Activated CD4-positive, alpha-beta T cell treated with anti-CD3 and anti-CD28 coated beads, Interleukin-2, amount 10 ng/mL, durations not matched to agents 7 days and 5 days (primary cell): ENCODE data around the gene MCM9. TPM values are rescaled to one million over a fixed set of nuclear protein-coding genes. Genes with fewer than 3 reads are reported as not detected.
A peak's percentile ranks its signal among the peaks of the same experiment; 100 is the strongest.
"Not testable (repeated sequence)": the region's sequence is repeated elsewhere in the genome, so short reads cannot be mapped to it uniquely, and the experiment has no call there.

Experiments
- CTCF ChIA-PET: fragments of 350-600 bp; sonication (Branson Sonifier 250); formaldehyde crosslinking; loops from one replicate; lab custom pipeline; 2021; ENCODE audit warnings: antibody characterized with exemption; lab: Charles Lee
- POLR2A ChIA-PET: fragments of 350-600 bp; sonication (Branson Sonifier 250); formaldehyde crosslinking; loops from one replicate; lab custom pipeline; 2021; ENCODE audit warnings: antibody characterized with exemption; lab: Charles Lee
- DNase-seq: peaks from one replicate; pipeline ENCODE4 v3.0.0-alpha.2; 2020
- H3K27ac Mint-ChIP-seq: one replicate; pipeline ENCODE4 v1.8.0; 2021; ENCODE audit warnings: mild to moderate bottlenecking, moderate library complexity, mixed read lengths
- H3K27me3 Mint-ChIP-seq: one replicate; pipeline ENCODE4 v1.8.0; 2021; ENCODE audit warnings: mixed read lengths
- H3K36me3 Mint-ChIP-seq: one replicate; pipeline ENCODE4 v1.8.0; 2021; ENCODE audit warnings: low read depth, mixed read lengths
- H3K4me1 Mint-ChIP-seq: one replicate; pipeline ENCODE4 v1.8.0; 2021; ENCODE audit warnings: mixed read lengths
- H3K4me3 Mint-ChIP-seq: one replicate; pipeline ENCODE4 v1.8.0; 2021; ENCODE audit warnings: mild to moderate bottlenecking, moderate library complexity, mixed read lengths
- H3K9me3 Mint-ChIP-seq: one replicate; pipeline ENCODE4 v1.8.0; 2021; ENCODE audit warnings: mixed read lengths
- total RNA-seq, 2 experiments: library from RNA; stranded (reverse); gene quantifications; one replicate each; pipeline ENCODE4 v1.2.3, GENCODE V29; 2021

Gene MCM9
- total RNA-seq, 2 experiments from 2014 or later = 19.9 to 21.2 TPM

- no peak overlapping the region for H3K27ac Mint-ChIP-seq
- peaks cover 11% of the 10 kb centered on the region for H3K4me1 Mint-ChIP-seq
- H3K9me3 Mint-ChIP-seq = peaks cover 17% of the 10 kb centered on the region
- H3K36me3 Mint-ChIP-seq = peaks cover 42% of the 10 kb centered on the region
- POLR2A ChIA-PET = no interaction called here
- DNase-seq = no peak
- no peaks in the 10 kb centered on the region for H3K27me3 Mint-ChIP-seq
- CTCF ChIA-PET = interaction anchor here (0.6 to 1.1 kb wide), 2 partner anchors 24 to 68 kb away, joined by 3 to 4 read pairs; no protein-coding TSS in a partner anchor
- no peak overlapping the region for H3K4me3 Mint-ChIP-seq
These were observed 64.9 kb downstream of the MCM9 start for GRCh38 chr6:118869894-118870589.

GRCh38 chr6:118869350-118869749 is 65.6 kb downstream of the MCM9 start:
- H3K36me3 Mint-ChIP-seq = peaks cover 41% of the 10 kb centered on the region
- H3K27ac Mint-ChIP-seq = no peak overlapping the region
- ChIA-PET POLR2A (no interaction called here), CTCF (interaction anchor here (0.6 to 1.1 kb wide), 2 partner anchors 23 to 69 kb away, joined by 3 to 4 read pairs; no protein-coding TSS in a partner anchor)
- no peak for DNase-seq
- H3K4me3 Mint-ChIP-seq = no peak overlapping the region
- H3K4me1 Mint-ChIP-seq = peaks cover 18% of the 10 kb centered on the region
- H3K9me3 Mint-ChIP-seq = peaks cover 17% of the 10 kb centered on the region
- H3K27me3 Mint-ChIP-seq = no peaks in the 10 kb centered on the region

GRCh38 chr6:118868901-118869300 is 66.1 kb downstream of the MCM9 start:
- CTCF ChIA-PET, POLR2A ChIA-PET, DNase-seq, H3K27ac Mint-ChIP-seq, H3K4me3 Mint-ChIP-seq, H3K27me3 Mint-ChIP-seq: not testable (repeated sequence)
- Mint-ChIP-seq H3K9me3 (peaks cover 17% of the 10 kb centered on the region), H3K4me1 (peaks cover 22% of the 10 kb centered on the region), H3K36me3 (peaks cover 39% of the 10 kb centered on the region)

GRCh38 chr6:118867181-118867580 is 67.8 kb downstream of the MCM9 start:
- no peak overlapping the region for H3K27ac Mint-ChIP-seq
- peaks cover 45% of the 10 kb centered on the region for H3K36me3 Mint-ChIP-seq
- H3K4me1 Mint-ChIP-seq = peaks cover 18% of the 10 kb centered on the region
- ChIA-PET POLR2A (no interaction called here), CTCF (no interaction called here)
- peaks cover 23% of the 10 kb centered on the region for H3K9me3 Mint-ChIP-seq
- H3K27me3 Mint-ChIP-seq = no peaks in the 10 kb centered on the region
- H3K4me3 Mint-ChIP-seq = no peak overlapping the region
- no peak for DNase-seq

GRCh38 chr6:118865100-118865391 is 69.9 kb downstream of the MCM9 start:
- no peak for DNase-seq
- peaks cover 18% of the 10 kb centered on the region for H3K4me1 Mint-ChIP-seq
- H3K27me3 Mint-ChIP-seq = no peaks in the 10 kb centered on the region
- H3K9me3 Mint-ChIP-seq = peaks cover 23% of the 10 kb centered on the region
- H3K36me3 Mint-ChIP-seq = peaks cover 38% of the 10 kb centered on the region
- no peak overlapping the region for H3K4me3 Mint-ChIP-seq
- POLR2A ChIA-PET = no interaction called here
- H3K27ac Mint-ChIP-seq = peak overlapping the region; percentile 10
- CTCF ChIA-PET = interaction anchor here (1.0 to 2.4 kb wide), 8 partner anchors 10 to 64 kb away, joined by 3 to 9 read pairs (median 4); no protein-coding TSS in a partner anchor

- CTCF ChIA-PET = interaction anchor here (0.9 to 2.4 kb wide), 10 partner anchors 11 to 64 kb away, joined by 3 to 9 read pairs (median 3); no protein-coding TSS in a partner anchor
- peaks cover 18% of the 10 kb centered on the region for H3K4me1 Mint-ChIP-seq
- POLR2A ChIA-PET = no interaction called here
- H3K27me3 Mint-ChIP-seq = no peaks in the 10 kb centered on the region
- peaks cover 38% of the 10 kb centered on the region for H3K36me3 Mint-ChIP-seq
- H3K9me3 Mint-ChIP-seq = peaks cover 25% of the 10 kb centered on the region
- DNase-seq = no peak
- peak overlapping the region; percentile 10 for H3K27ac Mint-ChIP-seq
- H3K4me3 Mint-ChIP-seq = peak overlapping the region; percentile 14
These were observed 70.4 kb downstream of the MCM9 start for GRCh38 chr6:118864341-118865099.

GRCh38 chr6:118862443-118862842 is 72.5 kb downstream of the MCM9 start:
- H3K4me1 Mint-ChIP-seq = peaks cover 15% of the 10 kb centered on the region
- POLR2A ChIA-PET = no interaction called here
- H3K27ac Mint-ChIP-seq = no peak overlapping the region
- peaks cover 32% of the 10 kb centered on the region for H3K36me3 Mint-ChIP-seq
- DNase-seq = no peak
- H3K27me3 Mint-ChIP-seq = no peaks in the 10 kb centered on the region
- H3K9me3 Mint-ChIP-seq = peaks cover 24% of the 10 kb centered on the region
- CTCF ChIA-PET = interaction anchor here (1.2 kb wide), 1 partner anchor 16 kb away, joined by 4 read pairs; no protein-coding TSS in a partner anchor
- no peak overlapping the region for H3K4me3 Mint-ChIP-seq

GRCh38 chr6:118860880-118861279 is 74.1 kb downstream of the MCM9 start:
- POLR2A ChIA-PET = no interaction called here
- DNase-seq = no peak
- H3K4me1 Mint-ChIP-seq = peaks cover 15% of the 10 kb centered on the region
- H3K27me3 Mint-ChIP-seq = no peaks in the 10 kb centered on the region
- H3K9me3 Mint-ChIP-seq = peaks cover 14% of the 10 kb centered on the region
- CTCF ChIA-PET = interaction anchor here (0.7 to 1.2 kb wide), 3 partner anchors 10 to 29 kb away, joined by 3 read pairs; no protein-coding TSS in a partner anchor
- no peak overlapping the region for H3K27ac Mint-ChIP-seq
- no peak overlapping the region for H3K4me3 Mint-ChIP-seq
- peaks cover 22% of the 10 kb centered on the region for H3K36me3 Mint-ChIP-seq

GRCh38 chr6:118860363-118860762 is 74.6 kb downstream of the MCM9 start:
- Mint-ChIP-seq H3K27ac (no peak overlapping the region), H3K27me3 (no peaks in the 10 kb centered on the region), H3K36me3 (peaks cover 22% of the 10 kb centered on the region), H3K9me3 (peaks cover 13% of the 10 kb centered on the region), H3K4me3 (no peak overlapping the region), H3K4me1 (peaks cover 15% of the 10 kb centered on the region)
- ChIA-PET CTCF (interaction anchor here (0.7 kb wide), 1 partner anchor 10 kb away, joined by 3 read pairs; no protein-coding TSS in a partner anchor), POLR2A (no interaction called here)
- no peak for DNase-seq

- peaks cover 22% of the 10 kb centered on the region for H3K36me3 Mint-ChIP-seq
- DNase-seq = no peak
- peaks cover 10% of the 10 kb centered on the region for H3K4me1 Mint-ChIP-seq
- ChIA-PET POLR2A (no interaction called here), CTCF (no interaction called here)
- no peak overlapping the region for H3K4me3 Mint-ChIP-seq
- H3K9me3 Mint-ChIP-seq = peaks cover 13% of the 10 kb centered on the region
- no peak overlapping the region for H3K27ac Mint-ChIP-seq
- no peaks in the 10 kb centered on the region for H3K27me3 Mint-ChIP-seq
These were observed 75.4 kb downstream of the MCM9 start for GRCh38 chr6:118859517-118860064.

GRCh38 chr6:118856301-118856700 is 78.7 kb downstream of the MCM9 start:
- Mint-ChIP-seq H3K4me3 (no peak overlapping the region), H3K27me3 (no peaks in the 10 kb centered on the region), H3K27ac (no peak overlapping the region), H3K4me1 (peaks cover 2% of the 10 kb centered on the region), H3K36me3 (peaks cover 17% of the 10 kb centered on the region), H3K9me3 (peaks cover 7% of the 10 kb centered on the region)
- CTCF ChIA-PET = no interaction called here
- no peak for DNase-seq
- POLR2A ChIA-PET = no interaction called here

- DNase-seq = no peak
- CTCF ChIA-PET = interaction anchor here (0.7 to 1.0 kb wide), 2 partner anchors 29 to 63 kb away, joined by 3 to 4 read pairs; no protein-coding TSS in a partner anchor
- no peak overlapping the region for H3K27ac Mint-ChIP-seq
- H3K4me3 Mint-ChIP-seq = no peak overlapping the region
- no peaks in the 10 kb centered on the region for H3K9me3 Mint-ChIP-seq
- H3K4me1 Mint-ChIP-seq = no peaks in the 10 kb centered on the region
- H3K27me3 Mint-ChIP-seq = no peaks in the 10 kb centered on the region
- peaks cover 9% of the 10 kb centered on the region for H3K36me3 Mint-ChIP-seq
- POLR2A ChIA-PET = no interaction called here
These were observed 81.6 kb downstream of the MCM9 start for GRCh38 chr6:118853408-118853807.
